ENCODE measurements around the gene ZDBF2.

Gene ZDBF2

DNA sequence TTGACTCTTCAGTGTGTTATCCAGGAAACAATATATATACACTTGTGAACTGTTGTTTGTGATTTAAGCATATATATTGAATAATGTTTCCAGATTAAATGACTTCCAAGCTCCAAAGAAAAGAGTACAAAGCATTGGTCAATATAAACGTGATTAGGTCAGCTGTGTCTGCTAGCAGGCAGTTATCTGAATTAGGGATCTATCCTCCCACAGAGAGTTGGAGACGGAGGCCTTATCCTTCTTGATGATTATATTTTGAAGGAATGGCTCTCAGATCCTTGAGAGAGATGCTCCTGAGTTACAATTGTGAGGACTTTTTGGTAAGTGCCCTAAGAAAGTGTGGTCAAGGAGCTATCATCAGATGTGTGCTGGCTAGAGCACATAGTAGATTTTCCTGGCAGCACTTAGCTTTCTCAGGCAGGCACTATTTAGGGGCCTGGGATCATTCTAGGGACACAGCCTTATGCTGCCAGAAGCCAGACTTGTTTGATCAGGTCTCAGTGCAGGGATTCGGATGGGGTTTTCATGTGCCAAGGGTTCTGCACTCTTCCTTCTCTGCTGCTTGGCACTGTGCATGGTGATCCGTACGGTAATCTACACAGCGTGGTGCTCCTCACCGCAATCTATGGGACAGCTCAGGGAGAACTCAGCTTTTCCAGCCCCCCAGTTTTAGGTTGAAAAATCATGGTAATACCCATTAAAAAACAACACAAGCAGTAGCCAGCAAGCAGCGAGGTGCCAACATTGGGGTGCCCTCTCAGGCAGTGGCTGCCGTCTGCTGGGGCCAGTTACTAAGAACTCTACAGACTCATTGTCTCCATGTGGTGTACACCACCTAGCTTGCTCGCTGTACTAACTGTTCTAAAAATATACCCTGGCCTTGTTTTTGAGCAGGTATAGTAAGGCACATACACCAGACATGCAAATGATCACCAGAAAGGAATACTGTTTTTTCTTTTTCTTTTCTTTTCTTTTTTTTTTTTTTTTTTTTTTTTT, 8.0 kb upstream of the ZDBF2 start:
- peak; percentile 43; the same call in 2 of the 3 replicates for ATAC-seq
- TF ChIP-seq, protein P1, sequence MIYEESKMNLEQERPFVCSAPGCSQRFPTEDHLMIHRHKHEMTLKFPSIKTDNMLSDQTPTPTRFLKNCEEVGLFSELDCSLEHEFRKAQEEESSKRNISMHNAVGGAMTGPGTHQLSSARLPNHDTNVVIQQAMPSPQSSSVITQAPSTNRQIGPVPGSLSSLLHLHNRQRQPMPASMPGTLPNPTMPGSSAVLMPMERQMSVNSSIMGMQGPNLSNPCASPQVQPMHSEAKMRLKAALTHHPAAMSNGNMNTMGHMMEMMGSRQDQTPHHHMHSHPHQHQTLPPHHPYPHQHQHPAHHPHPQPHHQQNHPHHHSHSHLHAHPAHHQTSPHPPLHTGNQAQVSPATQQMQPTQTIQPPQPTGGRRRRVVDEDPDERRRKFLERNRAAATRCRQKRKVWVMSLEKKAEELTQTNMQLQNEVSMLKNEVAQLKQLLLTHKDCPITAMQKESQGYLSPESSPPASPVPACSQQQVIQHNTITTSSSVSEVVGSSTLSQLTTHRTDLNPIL (CRISPR knock-in tag; IDR thresholded peaks at IDR 0.05; ENCODE audit: low read depth): no peak
- TF ChIP-seq OSR1 (CRISPR knock-in tag; IDR thresholded peaks at IDR 0.05): no peak
- TF ChIP-seq ZNF8 (CRISPR knock-in tag; IDR thresholded peaks at IDR 0.05): no peak
- TF ChIP-seq ESRRG (CRISPR knock-in tag; IDR thresholded peaks at IDR 0.05): no peak
- TF ChIP-seq ARNTL (CRISPR knock-in tag; IDR thresholded peaks at IDR 0.05; ENCODE audit: borderline replicate concordance, low read depth): no peak
- TF ChIP-seq PPARA (CRISPR knock-in tag; IDR thresholded peaks at IDR 0.05; ENCODE audit: borderline replicate concordance): no peak
- TF ChIP-seq SNAI2 (CRISPR knock-in tag; IDR thresholded peaks at IDR 0.05): no peak
- no peak for TF ChIP-seq ZNF565 (CRISPR knock-in tag; conservative IDR thresholded peaks at IDR 0.05; ENCODE audit: low read depth)
- TF ChIP-seq, protein P2, sequence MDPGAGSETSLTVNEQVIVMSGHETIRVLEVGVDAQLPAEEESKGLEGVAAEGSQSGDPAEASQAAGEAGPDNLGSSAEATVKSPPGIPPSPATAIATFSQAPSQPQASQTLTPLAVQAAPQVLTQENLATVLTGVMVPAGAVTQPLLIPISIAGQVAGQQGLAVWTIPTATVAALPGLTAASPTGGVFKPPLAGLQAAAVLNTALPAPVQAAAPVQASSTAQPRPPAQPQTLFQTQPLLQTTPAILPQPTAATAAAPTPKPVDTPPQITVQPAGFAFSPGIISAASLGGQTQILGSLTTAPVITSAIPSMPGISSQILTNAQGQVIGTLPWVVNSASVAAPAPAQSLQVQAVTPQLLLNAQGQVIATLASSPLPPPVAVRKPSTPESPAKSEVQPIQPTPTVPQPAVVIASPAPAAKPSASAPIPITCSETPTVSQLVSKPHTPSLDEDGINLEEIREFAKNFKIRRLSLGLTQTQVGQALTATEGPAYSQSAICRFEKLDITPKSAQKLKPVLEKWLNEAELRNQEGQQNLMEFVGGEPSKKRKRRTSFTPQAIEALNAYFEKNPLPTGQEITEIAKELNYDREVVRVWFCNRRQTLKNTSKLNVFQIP (CRISPR knock-in tag; IDR thresholded peaks at IDR 0.05; ENCODE audit: borderline replicate concordance, low read depth): no peak
- TF ChIP-seq, protein P3, sequence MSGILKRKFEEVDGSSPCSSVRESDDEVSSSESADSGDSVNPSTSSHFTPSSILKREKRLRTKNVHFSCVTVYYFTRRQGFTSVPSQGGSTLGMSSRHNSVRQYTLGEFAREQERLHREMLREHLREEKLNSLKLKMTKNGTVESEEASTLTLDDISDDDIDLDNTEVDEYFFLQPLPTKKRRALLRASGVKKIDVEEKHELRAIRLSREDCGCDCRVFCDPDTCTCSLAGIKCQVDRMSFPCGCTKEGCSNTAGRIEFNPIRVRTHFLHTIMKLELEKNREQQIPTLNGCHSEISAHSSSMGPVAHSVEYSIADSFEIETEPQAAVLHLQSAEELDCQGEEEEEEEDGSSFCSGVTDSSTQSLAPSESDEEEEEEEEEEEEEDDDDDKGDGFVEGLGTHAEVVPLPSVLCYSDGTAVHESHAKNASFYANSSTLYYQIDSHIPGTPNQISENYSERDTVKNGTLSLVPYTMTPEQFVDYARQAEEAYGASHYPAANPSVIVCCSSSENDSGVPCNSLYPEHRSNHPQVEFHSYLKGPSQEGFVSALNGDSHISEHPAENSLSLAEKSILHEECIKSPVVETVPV (CRISPR knock-in tag; IDR thresholded peaks at IDR 0.05): no peak
- TF ChIP-seq ZC3H10 (CRISPR knock-in tag; IDR thresholded peaks at IDR 0.05): no peak
- no peak for TF ChIP-seq GLIS3 (CRISPR knock-in tag; IDR thresholded peaks at IDR 0.05)
- TF ChIP-seq ISL1 (CRISPR knock-in tag; IDR thresholded peaks at IDR 0.05): no peak

DNA sequence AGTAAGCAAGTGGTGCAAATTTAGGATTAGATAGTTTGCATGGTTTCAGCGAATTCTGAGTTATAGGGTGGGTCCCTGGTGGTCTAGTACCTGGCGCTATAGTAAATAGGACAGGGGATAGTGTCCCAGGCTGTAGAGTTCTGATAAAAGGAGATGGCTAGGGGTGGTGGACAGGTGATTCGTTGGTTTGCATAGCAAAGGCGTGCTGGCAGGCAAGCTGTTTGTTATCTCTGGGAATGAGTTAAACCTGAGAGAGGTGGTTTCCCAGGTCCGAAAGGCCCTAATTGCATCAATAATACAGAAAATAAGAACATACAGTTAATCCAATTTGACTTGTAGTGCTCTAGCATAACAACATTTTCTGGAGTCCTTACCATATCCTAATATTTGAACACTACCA, 6.9 kb upstream of the ZDBF2 start:
- TF ChIP-seq ARNTL (CRISPR knock-in tag; IDR thresholded peaks at IDR 0.05; ENCODE audit: borderline replicate concordance, low read depth) (no peak), ZC3H10 (CRISPR knock-in tag; IDR thresholded peaks at IDR 0.05) (no peak)
- ATAC-seq: no peak

DNA sequence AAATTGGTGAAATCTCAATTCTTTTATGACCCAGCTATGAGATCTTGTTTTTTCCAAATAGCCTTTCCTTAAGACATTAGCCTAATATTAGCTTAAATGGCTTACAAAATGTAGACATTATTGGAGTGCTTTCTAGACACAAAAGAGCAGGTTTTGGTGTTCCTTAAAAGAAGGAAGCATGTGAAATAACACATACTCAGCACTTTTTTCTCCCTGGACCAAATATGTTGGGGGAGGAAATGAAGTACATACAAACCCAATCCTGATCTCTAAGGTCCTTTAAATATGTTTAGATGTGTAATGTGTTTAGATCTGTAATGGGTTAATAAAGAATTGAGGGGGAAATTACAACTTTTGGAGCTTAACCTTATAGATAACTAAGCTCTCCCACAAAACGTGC, 3.4 kb upstream of the ZDBF2 start:
- no peak for TF ChIP-seq ZC3H10 (CRISPR knock-in tag; IDR thresholded peaks at IDR 0.05)
- TF ChIP-seq, protein P3 (CRISPR knock-in tag; IDR thresholded peaks at IDR 0.05): no peak
- ATAC-seq: no peak

DNA sequence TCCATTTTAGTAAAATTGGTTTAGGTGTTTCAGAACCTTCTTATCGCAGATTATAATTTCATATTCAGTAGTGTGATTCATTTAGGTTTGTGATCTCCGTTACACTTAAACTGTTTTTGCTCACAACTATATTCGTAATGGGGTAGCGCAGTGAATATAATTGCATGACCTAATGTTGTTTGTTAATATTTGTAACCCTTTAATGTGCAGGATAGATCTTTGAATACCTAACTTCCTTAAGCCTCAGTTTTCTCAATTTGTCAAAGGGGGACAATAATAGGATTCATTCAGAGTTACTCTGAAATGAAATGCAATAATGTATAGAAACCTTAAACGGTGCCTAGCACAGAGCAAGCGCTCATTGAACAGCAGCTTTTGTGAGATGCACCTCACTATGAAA, 558 bp upstream of the ZDBF2 start:
- ATAC-seq: no peak
- TF ChIP-seq, protein P4, sequence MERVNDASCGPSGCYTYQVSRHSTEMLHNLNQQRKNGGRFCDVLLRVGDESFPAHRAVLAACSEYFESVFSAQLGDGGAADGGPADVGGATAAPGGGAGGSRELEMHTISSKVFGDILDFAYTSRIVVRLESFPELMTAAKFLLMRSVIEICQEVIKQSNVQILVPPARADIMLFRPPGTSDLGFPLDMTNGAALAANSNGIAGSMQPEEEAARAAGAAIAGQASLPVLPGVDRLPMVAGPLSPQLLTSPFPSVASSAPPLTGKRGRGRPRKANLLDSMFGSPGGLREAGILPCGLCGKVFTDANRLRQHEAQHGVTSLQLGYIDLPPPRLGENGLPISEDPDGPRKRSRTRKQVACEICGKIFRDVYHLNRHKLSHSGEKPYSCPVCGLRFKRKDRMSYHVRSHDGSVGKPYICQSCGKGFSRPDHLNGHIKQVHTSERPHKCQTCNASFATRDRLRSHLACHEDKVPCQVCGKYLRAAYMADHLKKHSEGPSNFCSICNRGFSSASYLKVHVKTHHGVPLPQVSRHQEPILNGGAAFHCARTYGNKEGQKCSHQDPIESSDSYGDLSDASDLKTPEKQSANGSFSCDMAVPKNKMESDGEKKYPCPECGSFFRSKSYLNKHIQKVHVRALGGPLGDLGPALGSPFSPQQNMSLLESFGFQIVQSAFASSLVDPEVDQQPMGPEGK (CRISPR knock-in tag; IDR thresholded peaks at IDR 0.05; ENCODE audit: borderline replicate concordance): no peak
- TF ChIP-seq ZNF8 (CRISPR knock-in tag; IDR thresholded peaks at IDR 0.05) (no peak), ESRRG (CRISPR knock-in tag; IDR thresholded peaks at IDR 0.05) (no peak), SNAI2 (CRISPR knock-in tag; IDR thresholded peaks at IDR 0.05) (no peak), ISL1 (CRISPR knock-in tag; IDR thresholded peaks at IDR 0.05) (no peak), RARB (CRISPR knock-in tag; IDR thresholded peaks at IDR 0.05) (no peak), ARNTL (CRISPR knock-in tag; IDR thresholded peaks at IDR 0.05; ENCODE audit: borderline replicate concordance, low read depth) (no peak), OSR1 (CRISPR knock-in tag; IDR thresholded peaks at IDR 0.05) (no peak), BACH2 (CRISPR knock-in tag; IDR thresholded peaks at IDR 0.05; ENCODE audit: borderline replicate concordance) (no peak), ZNF70 (CRISPR knock-in tag; IDR thresholded peaks at IDR 0.05) (no peak), ZC3H10 (CRISPR knock-in tag; IDR thresholded peaks at IDR 0.05) (no peak), TCF4 (CRISPR knock-in tag; IDR thresholded peaks at IDR 0.05; ENCODE audit: borderline replicate concordance) (no peak), CSDC2 (CRISPR knock-in tag; IDR thresholded peaks at IDR 0.05) (no peak), ZNF565 (CRISPR knock-in tag; conservative IDR thresholded peaks at IDR 0.05; ENCODE audit: low read depth) (no peak)
- TF ChIP-seq, protein P5, sequence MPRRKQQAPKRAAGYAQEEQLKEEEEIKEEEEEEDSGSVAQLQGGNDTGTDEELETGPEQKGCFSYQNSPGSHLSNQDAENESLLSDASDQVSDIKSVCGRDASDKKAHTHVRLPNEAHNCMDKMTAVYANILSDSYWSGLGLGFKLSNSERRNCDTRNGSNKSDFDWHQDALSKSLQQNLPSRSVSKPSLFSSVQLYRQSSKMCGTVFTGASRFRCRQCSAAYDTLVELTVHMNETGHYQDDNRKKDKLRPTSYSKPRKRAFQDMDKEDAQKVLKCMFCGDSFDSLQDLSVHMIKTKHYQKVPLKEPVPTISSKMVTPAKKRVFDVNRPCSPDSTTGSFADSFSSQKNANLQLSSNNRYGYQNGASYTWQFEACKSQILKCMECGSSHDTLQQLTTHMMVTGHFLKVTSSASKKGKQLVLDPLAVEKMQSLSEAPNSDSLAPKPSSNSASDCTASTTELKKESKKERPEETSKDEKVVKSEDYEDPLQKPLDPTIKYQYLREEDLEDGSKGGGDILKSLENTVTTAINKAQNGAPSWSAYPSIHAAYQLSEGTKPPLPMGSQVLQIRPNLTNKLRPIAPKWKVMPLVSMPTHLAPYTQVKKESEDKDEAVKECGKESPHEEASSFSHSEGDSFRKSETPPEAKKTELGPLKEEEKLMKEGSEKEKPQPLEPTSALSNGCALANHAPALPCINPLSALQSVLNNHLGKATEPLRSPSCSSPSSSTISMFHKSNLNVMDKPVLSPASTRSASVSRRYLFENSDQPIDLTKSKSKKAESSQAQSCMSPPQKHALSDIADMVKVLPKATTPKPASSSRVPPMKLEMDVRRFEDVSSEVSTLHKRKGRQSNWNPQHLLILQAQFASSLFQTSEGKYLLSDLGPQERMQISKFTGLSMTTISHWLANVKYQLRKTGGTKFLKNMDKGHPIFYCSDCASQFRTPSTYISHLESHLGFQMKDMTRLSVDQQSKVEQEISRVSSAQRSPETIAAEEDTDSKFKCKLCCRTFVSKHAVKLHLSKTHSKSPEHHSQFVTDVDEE (CRISPR knock-in tag; IDR thresholded peaks at IDR 0.05): no peak
- TF ChIP-seq, protein P1 (CRISPR knock-in tag; IDR thresholded peaks at IDR 0.05; ENCODE audit: low read depth): no peak

All from SK-N-SH treated with all-trans-retinoic acid at 6 μM for 48 hours (cell line).